Heart right ventricle (tissue), 16 donors: ENCODE data around the gene PRICKLE2. TPM values are rescaled to one million over a fixed set of nuclear protein-coding genes. Genes with fewer than 3 reads are reported as not detected.
A peak's percentile ranks its signal among the peaks of the same experiment; 100 is the strongest.

Source experiments
- ATAC-seq, 8 donors: fragments of 200-7000 bp; cut with Tn5 transposase; one replicate each; pipeline ENCODE4 v1.9.1; 2020; ENCODE audit warnings: mild to moderate bottlenecking in 8 of 8, moderate library complexity in 8 of 8, moderate number of reproducible peaks in 1 of 8
- DNase-seq, 2 donors: peaks; one replicate each; pipeline ENCODE4 v3.0.0-alpha.2; 2020
- H3K27ac ChIP-seq, 10 donors: fragments of 200-600 bp; sonication (generic) in 2 of 10; one replicate each; pipeline versions ENCODE4 v1.5.0 to v1.8.0; 2020 to 2022; ENCODE audit warnings: mild to moderate bottlenecking in 3 of 10
- H3K27me3 ChIP-seq, 7 donors: fragments of 200-600 bp; one replicate each; pipeline ENCODE4 v1.8.0; 2021 to 2022; ENCODE audit warnings: mild to moderate bottlenecking in 2 of 7
- H3K36me3 ChIP-seq, 9 donors: fragments of 200-600 bp; sonication (generic) in 1 of 9; one replicate each; pipeline versions ENCODE4 v1.5.0 to v1.8.0; 2020 to 2022; ENCODE audit warnings: mild to moderate bottlenecking in 2 of 9
- H3K4me1 ChIP-seq, 9 donors: fragments of 200-600 bp; sonication (generic) in 1 of 9; one replicate each; pipeline versions ENCODE4 v1.5.0 to v1.8.0; 2020 to 2022; ENCODE audit warnings: mild to moderate bottlenecking in 4 of 9
- H3K4me3 ChIP-seq, 10 donors: fragments of 200-600 bp; sonication (generic) in 2 of 10; one replicate each; pipeline versions ENCODE4 v1.5.0 to v1.8.0; 2020 to 2022; ENCODE audit warnings: mild to moderate bottlenecking in 7 of 10, moderate library complexity in 2 of 10
- H3K9me3 ChIP-seq, 11 donors: fragments of 200-600 bp in 10 of 11; sonication (generic) in 2 of 11; one replicate each; pipeline versions ENCODE4 v1.5.0 to v1.8.0; 2013 to 2022; ENCODE audit warnings: mild to moderate bottlenecking in 2 of 11, control low read depth in 1 of 11, moderate library complexity in 1 of 11
- WGBS, 2 donors: extraction: QIAGEN DNeasy Blood & Tissue Kit; methylation state at CpG; one replicate each; pipeline ENCODE4 v1.1.7; 2013; ENCODE audit warnings: inconsistent platforms in 1 of 2; 5-methylcytosine and 5-hydroxymethylcytosine counted together
- intact Hi-C, 10 donors: fragments of 100-400 bp; cut with DNase I; formaldehyde crosslinking; loops; one replicate each; pipeline versions ENCODE4 v1.11.1 to v1.14.2; 2022
- polyA plus RNA-seq, 2 donors: library from polyadenylated mRNA; stranded (reverse); fragments of 200-250 nt; gene quantifications; one replicate each; pipeline ENCODE4 v1.2.3, GENCODE V29; 2013
- total RNA-seq, 10 donors: library from RNA; stranded (reverse); fragmentation: NEBNext Ultra II Directional in 3 of 10; extraction: Animal tissue kit (Norgen Biotek cat#: 25700) in 3 of 10; gene quantifications; one replicate each; pipeline versions ENCODE4 v1.2.1 to v1.2.4, GENCODE V29; 2021 to 2023
- TF ChIP-seq, protein P1 (sequence below), 9 donors: fragments of 200-600 bp; sonication (generic) in 2 of 9; IDR thresholded peaks; one replicate each; pipeline versions ENCODE4 v1.5.0 to v1.8.0; 2021 to 2022; ENCODE audit warnings: antibody characterized with exemption in 9 of 9, mild to moderate bottlenecking in 5 of 9, moderate library complexity in 1 of 9
- donor health status: Arrhythmogenic right ventricular cardiomyopathy.
- donor health status: ischemic (EF 13 %, LVEDD 7.1; RV severe dilation, severe dysfunction).
- donor health status: healthy with polysubstance abuse.
- donor health status: DM: no; HTN: yes; CAD: no.
- donor health status: DM: no; HTN: no; CAD: no.
- donor health status: ischemic (EF 25% LVEDD 6.9; RV normal size, moderate dysfunction).
- donor health status: ischemic (EF 25% LVEDD 5.7; RV mildly dilated, moderate dysfunction).
- donor health status: healthy.
- donor health status: DM: yes; HTN: yes; CAD: no.
- donor health status: Ischemic cardiomyopathy.
- donor health status: ischemic (EF 35%, LVEDD 5.7; RV mildly dilated, moderate dysfunction).
- donor health status: nonischemic (EF 11% LVEDD 7.7; RV severe dilation, severe dysfunction).
- donor health status: DM: yes; HTN: yes; CAD: no.
- donor health status: PGD.
- donor health status: ischemic (EF 29% LVEDD 5.4; RV normal size, mild dysfunction).
- donor health status: nonischemic (EF 23%, LVEDD 6.1; RV moderate dilation, normal function).

Gene PRICKLE2
- total and polyA plus RNA-seq, 12 donors, result 1.8 to 12.2 (median 8.1) TPM

DNA sequence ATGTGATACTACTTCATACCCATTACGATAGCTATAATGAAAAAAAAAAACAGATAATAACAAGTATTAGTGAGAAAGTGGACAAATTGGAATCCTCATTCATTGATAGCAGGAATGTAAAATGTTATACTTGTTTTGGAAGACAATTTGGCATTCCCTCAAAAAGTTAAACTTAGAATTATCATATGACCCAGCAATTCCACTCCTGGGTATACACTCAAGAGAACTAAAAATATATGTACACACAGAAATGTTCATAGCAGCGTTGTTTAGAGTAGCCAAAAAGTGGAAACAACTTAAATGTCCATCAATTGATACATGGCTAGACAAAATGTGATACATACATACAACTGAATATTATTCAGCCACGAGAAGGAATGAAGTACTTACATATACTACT lies 69.9 kb downstream of the PRICKLE2 start:
- WGBS, 2 donors, result 70 to 72% methylated on average over 3 of the region's 3 CpGs
- intact Hi-C loops, result no loop called here

DNA sequence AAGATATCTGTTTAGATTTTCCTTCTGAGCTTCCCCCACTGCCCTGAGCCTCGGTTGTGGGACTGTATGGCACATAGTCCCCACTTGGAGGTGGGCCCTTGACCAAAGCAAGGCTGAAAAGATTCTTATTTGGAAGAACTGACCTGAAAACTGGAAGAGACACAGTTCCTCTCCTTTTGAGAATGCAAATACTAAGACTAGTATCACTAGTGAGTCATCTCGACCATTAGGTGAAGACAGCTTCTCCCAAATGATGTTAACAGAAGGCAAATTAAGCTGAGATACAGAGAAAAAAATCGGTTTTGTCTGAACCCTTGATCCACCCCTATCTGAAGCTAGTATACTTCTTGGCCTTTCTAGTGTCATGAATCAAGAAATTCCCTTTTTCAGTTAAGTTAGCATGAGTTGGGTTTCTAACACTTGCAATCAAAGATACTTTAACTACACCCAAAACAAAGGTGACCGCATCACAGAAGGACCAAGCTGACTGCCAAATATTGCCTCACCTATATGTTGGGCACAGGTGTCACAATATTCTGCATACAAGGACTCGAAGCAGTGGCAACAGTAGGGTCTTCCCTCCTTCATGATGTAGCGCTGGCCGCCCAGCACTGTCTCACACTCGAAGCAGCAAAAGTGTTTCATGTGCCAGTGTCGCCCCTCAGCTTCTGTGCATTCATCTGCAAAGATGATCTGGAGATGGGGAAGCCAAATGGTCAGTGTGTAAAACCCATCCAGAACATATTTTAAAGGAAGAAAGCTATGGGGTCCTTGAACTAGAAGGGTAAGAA lies 72.4 kb downstream of the PRICKLE2 start:
- 93 to 94% methylated on average over 9 of the region's 9 CpGs for WGBS, 2 donors
- H3K27ac ChIP-seq, result peak overlapping the region in 1 of 10 donors; percentile 70

More for the DNA sequence above, 69.9 kb downstream of the PRICKLE2 start:
- DNase-seq (no peak), ATAC-seq (no peak)
- TF ChIP-seq, protein P1, sequence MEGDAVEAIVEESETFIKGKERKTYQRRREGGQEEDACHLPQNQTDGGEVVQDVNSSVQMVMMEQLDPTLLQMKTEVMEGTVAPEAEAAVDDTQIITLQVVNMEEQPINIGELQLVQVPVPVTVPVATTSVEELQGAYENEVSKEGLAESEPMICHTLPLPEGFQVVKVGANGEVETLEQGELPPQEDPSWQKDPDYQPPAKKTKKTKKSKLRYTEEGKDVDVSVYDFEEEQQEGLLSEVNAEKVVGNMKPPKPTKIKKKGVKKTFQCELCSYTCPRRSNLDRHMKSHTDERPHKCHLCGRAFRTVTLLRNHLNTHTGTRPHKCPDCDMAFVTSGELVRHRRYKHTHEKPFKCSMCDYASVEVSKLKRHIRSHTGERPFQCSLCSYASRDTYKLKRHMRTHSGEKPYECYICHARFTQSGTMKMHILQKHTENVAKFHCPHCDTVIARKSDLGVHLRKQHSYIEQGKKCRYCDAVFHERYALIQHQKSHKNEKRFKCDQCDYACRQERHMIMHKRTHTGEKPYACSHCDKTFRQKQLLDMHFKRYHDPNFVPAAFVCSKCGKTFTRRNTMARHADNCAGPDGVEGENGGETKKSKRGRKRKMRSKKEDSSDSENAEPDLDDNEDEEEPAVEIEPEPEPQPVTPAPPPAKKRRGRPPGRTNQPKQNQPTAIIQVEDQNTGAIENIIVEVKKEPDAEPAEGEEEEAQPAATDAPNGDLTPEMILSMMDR (IDR thresholded peaks at IDR 0.05), result no peak
- Histone ChIP-seq H3K4me1 (peaks cover 10 to 33% (median 20%) of the 10 kb centered on the region in 9 donors), H3K36me3 (peaks cover 0 to 77% (median 18%) of the 10 kb centered on the region in 9 donors), H3K9me3 (peaks cover 0 to 7% (median 0%) of the 10 kb centered on the region in 11 donors), H3K27ac (no peak overlapping the region), H3K27me3 (no peaks in the 10 kb centered on the region), H3K4me3 (no peak overlapping the region)

DNA sequence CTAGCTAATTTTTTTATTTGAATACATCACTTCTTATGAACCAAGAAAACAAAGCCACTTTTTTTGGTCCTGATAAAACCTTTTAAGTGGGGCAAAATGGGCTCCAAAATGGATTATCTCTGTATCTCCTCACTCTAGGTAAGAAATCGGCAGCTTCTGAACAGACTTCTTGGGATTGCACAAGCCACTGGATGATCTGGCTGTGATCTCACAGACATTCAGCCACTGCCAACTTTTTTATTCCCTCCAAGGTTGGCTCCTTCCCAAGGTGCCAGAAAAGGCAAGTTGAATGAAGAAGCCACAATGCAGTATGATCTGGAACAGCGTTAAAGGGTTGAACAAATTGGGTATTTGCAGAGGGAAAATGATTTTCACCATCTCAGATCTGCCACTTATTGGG lies 73.2 kb downstream of the PRICKLE2 start:
- Histone ChIP-seq H3K27ac (peak overlapping the region in 5 of 10 donors; percentile 54 to 82 (median 67)), H3K4me1 (peaks cover 13 to 44% (median 30%) of the 10 kb centered on the region in 9 donors), H3K4me3 (no peak overlapping the region), H3K9me3 (peaks cover 0 to 7% (median 0%) of the 10 kb centered on the region in 11 donors), H3K36me3 (peaks cover 0 to 63% (median 17%) of the 10 kb centered on the region in 9 donors), H3K27me3 (no peaks in the 10 kb centered on the region)
- DNase-seq, result no peak
- WGBS, 2 donors, result 80 to 84% methylated on average over 2 of the region's 2 CpGs
- peak in 1 of 8 donors; percentile 25 for ATAC-seq
- intact Hi-C loops, result loop anchor here in 1 of 10 donors (5.0 kb wide), 3 partner anchors 35 to 115 kb away; partner anchors contain the start of gene PRICKLE2
- TF ChIP-seq, protein P1 (IDR thresholded peaks at IDR 0.05), result no peak

More for the DNA sequence above, 72.4 kb downstream of the PRICKLE2 start:
- ATAC-seq, result no peak
- Histone ChIP-seq H3K4me1 (peaks cover 13 to 44% (median 30%) of the 10 kb centered on the region in 9 donors), H3K4me3 (no peak overlapping the region), H3K27me3 (no peaks in the 10 kb centered on the region), H3K9me3 (peaks cover 0 to 7% (median 0%) of the 10 kb centered on the region in 11 donors), H3K36me3 (peaks cover 0 to 63% (median 16%) of the 10 kb centered on the region in 9 donors)
- intact Hi-C loops, result loop anchor here in 1 of 10 donors (5.0 kb wide), 3 partner anchors 34 to 114 kb away; partner anchors contain the start of gene PRICKLE2
- DNase-seq, result no peak
- TF ChIP-seq, protein P1 (IDR thresholded peaks at IDR 0.05), result no peak

DNA sequence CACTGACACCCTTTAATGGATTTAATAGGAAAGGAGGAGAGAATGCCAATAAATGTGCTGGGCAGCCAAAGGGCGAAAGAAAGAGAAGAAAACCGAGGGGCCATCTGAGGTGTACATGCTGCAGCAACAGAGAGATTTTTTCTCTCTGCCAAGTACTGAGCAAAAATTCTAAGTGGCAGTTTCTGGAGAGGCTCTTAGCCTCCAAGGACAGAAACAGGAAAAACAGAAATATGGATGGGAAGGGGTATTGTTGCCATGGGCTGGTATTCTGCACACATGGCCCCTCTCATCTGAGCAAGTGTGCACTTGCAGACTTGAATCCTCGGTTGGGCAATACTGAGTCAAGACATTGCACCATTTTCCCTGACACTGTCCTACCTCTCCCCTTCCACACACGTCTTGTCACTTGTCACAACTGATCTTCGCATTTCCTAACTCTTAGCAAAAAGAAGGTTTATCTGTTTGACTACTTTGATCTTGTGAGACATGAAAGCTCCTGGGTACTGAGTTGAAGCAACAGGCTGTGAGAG lies 73.9 kb downstream of the PRICKLE2 start:
- 71 to 79% methylated on average over 5 of the region's 5 CpGs for WGBS, 2 donors
- TF ChIP-seq, protein P1 (IDR thresholded peaks at IDR 0.05), result no peak
- ATAC-seq, result peak in 2 of 8 donors; percentile 3 to 18
- no peak for DNase-seq
- Histone ChIP-seq H3K27ac (peak overlapping the region; percentile 15 to 82 (median 66)), H3K4me1 (peaks cover 13 to 44% (median 30%) of the 10 kb centered on the region in 9 donors), H3K4me3 (no peak overlapping the region), H3K9me3 (peaks cover 0 to 7% (median 0%) of the 10 kb centered on the region in 11 donors), H3K27me3 (no peaks in the 10 kb centered on the region), H3K36me3 (peaks cover 0 to 63% (median 21%) of the 10 kb centered on the region in 9 donors)
- intact Hi-C loops, result loop anchor here in 1 of 10 donors (5.0 kb wide), 3 partner anchors 36 to 116 kb away; partner anchors contain the start of gene PRICKLE2
